Activated naive CD8-positive, alpha-beta T cell (primary cell): ENCODE data around the gene BPIFB2.

Source experiments
- H3K27ac Mint-ChIP-seq: one replicate; pipeline ENCODE4 v1.8.0; 2021; ENCODE audit warnings: mixed read lengths
- H3K27me3 Mint-ChIP-seq: one replicate; pipeline ENCODE4 v1.8.0; 2021; ENCODE audit warnings: mixed read lengths
- H3K36me3 Mint-ChIP-seq: one replicate; pipeline ENCODE4 v1.8.0; 2021; ENCODE audit warnings: mixed read lengths
- H3K4me1 Mint-ChIP-seq: one replicate; pipeline ENCODE4 v1.8.0; 2021; ENCODE audit warnings: low read depth, mixed read lengths
- H3K4me3 Mint-ChIP-seq: one replicate; pipeline ENCODE4 v1.8.0; 2021; ENCODE audit warnings: mild to moderate bottlenecking, mixed read lengths
- H3K9me3 Mint-ChIP-seq: one replicate; pipeline ENCODE4 v1.8.0; 2021; ENCODE audit warnings: low read depth, mixed read lengths

BPIFB2 gene

GRCh38 chr20:33026072-33026778 lies 18.7 kb downstream of the BPIFB2 start:
- H3K27ac Mint-ChIP-seq: no peak overlapping the region
- no peaks in the 10 kb centered on the region for H3K27me3 Mint-ChIP-seq

GRCh38 chr20:33026779-33027759 lies 19.6 kb downstream of the BPIFB2 start:
- H3K4me1 Mint-ChIP-seq: no peaks in the 10 kb centered on the region
- no peak overlapping the region for H3K4me3 Mint-ChIP-seq
- no peaks in the 10 kb centered on the region for H3K9me3 Mint-ChIP-seq
- no peak overlapping the region for H3K27ac Mint-ChIP-seq
- no peaks in the 10 kb centered on the region for H3K27me3 Mint-ChIP-seq
- no peaks in the 10 kb centered on the region for H3K36me3 Mint-ChIP-seq

More at GRCh38 chr20:33026072-33026778, 18.7 kb downstream of the BPIFB2 start:
- Mint-ChIP-seq H3K4me3 (no peak overlapping the region), H3K4me1 (no peaks in the 10 kb centered on the region), H3K36me3 (no peaks in the 10 kb centered on the region), H3K9me3 (no peaks in the 10 kb centered on the region)

- no peak overlapping the region for H3K4me3 Mint-ChIP-seq
- H3K27ac Mint-ChIP-seq: no peak overlapping the region
- no peaks in the 10 kb centered on the region for H3K27me3 Mint-ChIP-seq
Observed at GRCh38 chr20:33027769-33028751, 20.6 kb downstream of the BPIFB2 start.

GRCh38 chr20:33028875-33029274 lies 21.4 kb downstream of the BPIFB2 start:
- Mint-ChIP-seq H3K4me3 (no peak overlapping the region), H3K9me3 (peaks cover 5% of the 10 kb centered on the region), H3K4me1 (no peaks in the 10 kb centered on the region), H3K27me3 (no peaks in the 10 kb centered on the region), H3K36me3 (no peaks in the 10 kb centered on the region), H3K27ac (no peak overlapping the region)

More at GRCh38 chr20:33027769-33028751, 20.6 kb downstream of the BPIFB2 start:
- H3K36me3 Mint-ChIP-seq: no peaks in the 10 kb centered on the region
- H3K4me1 Mint-ChIP-seq: no peaks in the 10 kb centered on the region
- peaks cover under 1% of the 10 kb centered on the region for H3K9me3 Mint-ChIP-seq

GRCh38 chr20:33030076-33030475 lies 22.6 kb downstream of the BPIFB2 start:
- H3K4me3 Mint-ChIP-seq: no peak overlapping the region
- H3K4me1 Mint-ChIP-seq: no peaks in the 10 kb centered on the region
- peaks cover 5% of the 10 kb centered on the region for H3K9me3 Mint-ChIP-seq
- H3K27me3 Mint-ChIP-seq: no peaks in the 10 kb centered on the region
- H3K27ac Mint-ChIP-seq: no peak overlapping the region
- H3K36me3 Mint-ChIP-seq: no peaks in the 10 kb centered on the region

- Mint-ChIP-seq H3K36me3 (no peaks in the 10 kb centered on the region), H3K9me3 (peaks cover 5% of the 10 kb centered on the region), H3K27ac (no peak overlapping the region), H3K4me1 (no peaks in the 10 kb centered on the region), H3K27me3 (no peaks in the 10 kb centered on the region), H3K4me3 (no peak overlapping the region)
Observed at GRCh38 chr20:33030569-33030968, 23.1 kb downstream of the BPIFB2 start.

GRCh38 chr20:33031531-33031930 lies 24.0 kb downstream of the BPIFB2 start, which contains the start of gene BPIFB6:
BPIFB6 (plus strand) TSS chr20:33031648; CDS start chr20:33031648, 0 bp downstream.
- H3K4me3 Mint-ChIP-seq: no peak within 1 kb of the TSS
- no peak within 1 kb of the TSS for H3K27ac Mint-ChIP-seq
- no peaks in the 10 kb centered on the region for H3K36me3 Mint-ChIP-seq
- H3K9me3 Mint-ChIP-seq: peaks cover 5% of the 10 kb centered on the region
- H3K27me3 Mint-ChIP-seq: no peaks in the 10 kb centered on the region
- H3K4me1 Mint-ChIP-seq: no peaks in the 10 kb centered on the region

GRCh38 chr20:33032555-33032954 lies 25.1 kb downstream of the BPIFB2 start:
- Mint-ChIP-seq H3K36me3 (no peaks in the 10 kb centered on the region), H3K4me3 (no peak overlapping the region)

GRCh38 chr20:33033381-33033780 lies 25.9 kb downstream of the BPIFB2 start:
- no peaks in the 10 kb centered on the region for H3K4me1 Mint-ChIP-seq
- H3K4me3 Mint-ChIP-seq: no peak overlapping the region
- H3K27ac Mint-ChIP-seq: no peak overlapping the region
- H3K36me3 Mint-ChIP-seq: no peaks in the 10 kb centered on the region
- peaks cover 5% of the 10 kb centered on the region for H3K9me3 Mint-ChIP-seq
- no peaks in the 10 kb centered on the region for H3K27me3 Mint-ChIP-seq

More at GRCh38 chr20:33032555-33032954, 25.1 kb downstream of the BPIFB2 start:
- Mint-ChIP-seq H3K27ac (no peak overlapping the region), H3K4me1 (no peaks in the 10 kb centered on the region), H3K9me3 (peaks cover 5% of the 10 kb centered on the region), H3K27me3 (no peaks in the 10 kb centered on the region)

GRCh38 chr20:33034115-33034514 lies 26.6 kb downstream of the BPIFB2 start:
- Mint-ChIP-seq H3K36me3 (no peaks in the 10 kb centered on the region), H3K4me1 (no peaks in the 10 kb centered on the region), H3K4me3 (no peak overlapping the region), H3K9me3 (peaks cover 5% of the 10 kb centered on the region), H3K27me3 (no peaks in the 10 kb centered on the region), H3K27ac (no peak overlapping the region)

- H3K9me3 Mint-ChIP-seq: peaks cover 5% of the 10 kb centered on the region
- no peaks in the 10 kb centered on the region for H3K36me3 Mint-ChIP-seq
- no peaks in the 10 kb centered on the region for H3K4me1 Mint-ChIP-seq
- no peak overlapping the region for H3K4me3 Mint-ChIP-seq
- no peak overlapping the region for H3K27ac Mint-ChIP-seq
- no peaks in the 10 kb centered on the region for H3K27me3 Mint-ChIP-seq
Observed at GRCh38 chr20:33034901-33035492, 27.5 kb downstream of the BPIFB2 start.

GRCh38 chr20:33037456-33037855 lies 30.0 kb downstream of the BPIFB2 start:
- no peaks in the 10 kb centered on the region for H3K36me3 Mint-ChIP-seq
- H3K9me3 Mint-ChIP-seq: peaks cover 5% of the 10 kb centered on the region
- no peaks in the 10 kb centered on the region for H3K4me1 Mint-ChIP-seq

GRCh38 chr20:33038243-33038642 lies 30.7 kb downstream of the BPIFB2 start:
- Mint-ChIP-seq H3K4me3 (no peak overlapping the region), H3K9me3 (peaks cover 2% of the 10 kb centered on the region), H3K36me3 (no peaks in the 10 kb centered on the region), H3K4me1 (no peaks in the 10 kb centered on the region), H3K27me3 (no peaks in the 10 kb centered on the region), H3K27ac (no peak overlapping the region)

More at GRCh38 chr20:33037456-33037855, 30.0 kb downstream of the BPIFB2 start:
- H3K27ac Mint-ChIP-seq: no peak overlapping the region
- H3K27me3 Mint-ChIP-seq: no peaks in the 10 kb centered on the region
- H3K4me3 Mint-ChIP-seq: no peak overlapping the region

GRCh38 chr20:33042430-33042829 lies 34.9 kb downstream of the BPIFB2 start:
- no peak overlapping the region for H3K4me3 Mint-ChIP-seq
- no peaks in the 10 kb centered on the region for H3K27me3 Mint-ChIP-seq
- peaks cover 4% of the 10 kb centered on the region for H3K36me3 Mint-ChIP-seq
- peaks cover 14% of the 10 kb centered on the region for H3K9me3 Mint-ChIP-seq
- H3K27ac Mint-ChIP-seq: no peak overlapping the region
- H3K4me1 Mint-ChIP-seq: no peaks in the 10 kb centered on the region
